ENCODE data around the gene RPL4.

The RPL4 gene

DNA sequence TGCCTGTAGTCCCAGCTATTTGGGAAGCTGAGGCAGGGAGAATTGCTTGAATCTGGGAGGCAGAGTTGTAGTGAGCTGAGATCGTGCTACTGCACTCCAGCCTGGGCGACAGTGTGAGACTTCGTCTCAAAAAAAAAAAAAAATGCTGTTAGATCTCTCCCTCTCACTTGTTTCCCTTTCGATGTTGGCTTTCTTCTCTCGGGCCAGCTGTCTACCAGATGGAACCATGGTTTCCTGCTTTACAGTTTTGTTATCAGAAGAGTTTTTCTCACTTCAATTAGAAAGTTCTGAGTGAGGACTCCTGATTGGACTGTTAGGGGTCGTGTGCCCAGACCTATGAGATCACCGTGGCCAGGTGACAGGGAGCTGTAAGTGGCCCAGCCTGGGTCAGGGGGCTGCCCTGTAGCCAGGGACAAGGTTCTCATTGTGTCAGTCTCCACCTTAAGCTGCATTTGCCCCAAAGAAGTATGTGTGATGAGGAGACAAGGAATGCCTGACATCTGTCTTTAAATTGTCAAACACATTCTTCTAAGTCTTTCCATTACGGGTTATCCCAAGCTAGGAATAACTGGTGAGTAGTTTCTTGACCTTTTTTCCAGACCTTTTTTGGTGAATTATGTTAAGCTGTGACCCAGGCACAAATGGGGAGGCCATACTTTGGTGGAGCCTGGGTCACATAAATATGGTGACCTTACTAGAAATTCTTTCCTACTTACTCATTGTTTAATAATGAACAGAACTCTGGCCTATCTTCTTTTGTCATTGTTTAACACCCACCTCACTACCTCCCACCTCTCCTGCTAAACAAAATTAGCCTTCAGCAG is 32.3 kb downstream of the RPL4 start:
- TF ChIP-seq FOXP2 (optimal IDR thresholded peaks at IDR 0.05; ENCODE audit: borderline replicate concordance, extremely low read depth, extremely low read length, insufficient read depth) = no peak
- TF ChIP-seq POLR2AphosphoS5 (IDR thresholded peaks at IDR 0.05; ENCODE audit: low read depth, low read length) = no peak
- TF ChIP-seq, protein P1, sequence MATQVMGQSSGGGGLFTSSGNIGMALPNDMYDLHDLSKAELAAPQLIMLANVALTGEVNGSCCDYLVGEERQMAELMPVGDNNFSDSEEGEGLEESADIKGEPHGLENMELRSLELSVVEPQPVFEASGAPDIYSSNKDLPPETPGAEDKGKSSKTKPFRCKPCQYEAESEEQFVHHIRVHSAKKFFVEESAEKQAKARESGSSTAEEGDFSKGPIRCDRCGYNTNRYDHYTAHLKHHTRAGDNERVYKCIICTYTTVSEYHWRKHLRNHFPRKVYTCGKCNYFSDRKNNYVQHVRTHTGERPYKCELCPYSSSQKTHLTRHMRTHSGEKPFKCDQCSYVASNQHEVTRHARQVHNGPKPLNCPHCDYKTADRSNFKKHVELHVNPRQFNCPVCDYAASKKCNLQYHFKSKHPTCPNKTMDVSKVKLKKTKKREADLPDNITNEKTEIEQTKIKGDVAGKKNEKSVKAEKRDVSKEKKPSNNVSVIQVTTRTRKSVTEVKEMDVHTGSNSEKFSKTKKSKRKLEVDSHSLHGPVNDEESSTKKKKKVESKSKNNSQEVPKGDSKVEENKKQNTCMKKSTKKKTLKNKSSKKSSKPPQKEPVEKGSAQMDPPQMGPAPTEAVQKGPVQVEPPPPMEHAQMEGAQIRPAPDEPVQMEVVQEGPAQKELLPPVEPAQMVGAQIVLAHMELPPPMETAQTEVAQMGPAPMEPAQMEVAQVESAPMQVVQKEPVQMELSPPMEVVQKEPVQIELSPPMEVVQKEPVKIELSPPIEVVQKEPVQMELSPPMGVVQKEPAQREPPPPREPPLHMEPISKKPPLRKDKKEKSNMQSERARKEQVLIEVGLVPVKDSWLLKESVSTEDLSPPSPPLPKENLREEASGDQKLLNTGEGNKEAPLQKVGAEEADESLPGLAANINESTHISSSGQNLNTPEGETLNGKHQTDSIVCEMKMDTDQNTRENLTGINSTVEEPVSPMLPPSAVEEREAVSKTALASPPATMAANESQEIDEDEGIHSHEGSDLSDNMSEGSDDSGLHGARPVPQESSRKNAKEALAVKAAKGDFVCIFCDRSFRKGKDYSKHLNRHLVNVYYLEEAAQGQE (IDR thresholded peaks at IDR 0.05; ENCODE audit: insufficient read depth in 1 of 2, low read depth in 2 of 2, low read length in 2 of 2) = no peak
- no peak for TF ChIP-seq SIN3A (IDR thresholded peaks at IDR 0.05; ENCODE audit: borderline replicate concordance, insufficient read depth, low read length)
- TF ChIP-seq TAF1 (IDR thresholded peaks at IDR 0.05; ENCODE audit: borderline replicate concordance, insufficient read depth, low read length) = no peak

DNA sequence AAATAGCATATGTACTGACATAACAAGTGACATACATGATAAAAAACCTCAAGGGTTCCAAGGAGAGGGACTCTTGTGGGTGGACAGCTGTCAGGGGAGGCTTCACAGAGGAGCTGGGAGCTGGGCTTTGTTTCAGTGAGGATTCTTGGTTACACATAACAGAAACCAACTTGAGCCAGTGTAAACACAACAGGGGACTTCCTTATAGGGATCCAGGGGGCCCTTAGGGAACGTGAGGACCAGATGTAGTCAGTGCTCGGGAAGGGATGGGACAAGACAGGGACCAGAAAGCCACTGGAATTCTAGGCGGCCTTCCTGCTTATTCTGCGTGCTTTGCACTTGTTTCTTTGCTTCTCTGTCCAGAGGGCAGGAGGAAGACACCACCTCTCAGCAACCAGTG is 42.0 kb downstream of the RPL4 start:
- TF ChIP-seq TAF1 (IDR thresholded peaks at IDR 0.05; ENCODE audit: borderline replicate concordance, insufficient read depth, low read length) (no peak), FOXP2 (optimal IDR thresholded peaks at IDR 0.05; ENCODE audit: borderline replicate concordance, extremely low read depth, extremely low read length, insufficient read depth) (no peak), SIN3A (IDR thresholded peaks at IDR 0.05; ENCODE audit: borderline replicate concordance, insufficient read depth, low read length) (no peak), POLR2AphosphoS5 (IDR thresholded peaks at IDR 0.05; ENCODE audit: low read depth, low read length) (no peak)
- TF ChIP-seq, protein P1 (IDR thresholded peaks at IDR 0.05; ENCODE audit: insufficient read depth in 1 of 2, low read depth in 2 of 2, low read length in 2 of 2) = no peak

DNA sequence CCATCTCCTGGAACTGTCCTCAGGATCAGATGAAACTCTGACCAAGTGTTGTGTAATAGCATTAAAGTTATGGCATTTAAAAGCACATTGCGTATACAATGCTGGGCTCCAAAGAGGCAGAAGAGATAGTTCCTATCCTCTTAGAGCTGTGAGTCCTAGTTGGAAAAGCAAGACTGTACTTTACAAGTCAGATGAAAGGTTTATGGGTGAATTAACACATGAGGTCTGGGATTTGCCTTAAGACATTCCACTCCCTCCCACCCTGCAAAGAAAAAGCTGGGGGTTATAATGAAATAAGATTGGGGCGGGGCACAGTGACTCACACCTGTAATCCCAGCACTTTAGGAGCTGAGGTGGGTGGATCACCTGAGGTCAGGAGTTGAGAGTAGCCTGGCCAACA is 42.7 kb downstream of the RPL4 start:
- TF ChIP-seq FOXP2 (optimal IDR thresholded peaks at IDR 0.05; ENCODE audit: borderline replicate concordance, extremely low read depth, extremely low read length, insufficient read depth) (no peak), POLR2AphosphoS5 (IDR thresholded peaks at IDR 0.05; ENCODE audit: low read depth, low read length) (no peak), SIN3A (IDR thresholded peaks at IDR 0.05; ENCODE audit: borderline replicate concordance, insufficient read depth, low read length) (no peak), TAF1 (IDR thresholded peaks at IDR 0.05; ENCODE audit: borderline replicate concordance, insufficient read depth, low read length) (no peak)
- TF ChIP-seq, protein P1 (IDR thresholded peaks at IDR 0.05; ENCODE audit: insufficient read depth in 1 of 2, low read depth in 2 of 2, low read length in 2 of 2) = no peak

DNA sequence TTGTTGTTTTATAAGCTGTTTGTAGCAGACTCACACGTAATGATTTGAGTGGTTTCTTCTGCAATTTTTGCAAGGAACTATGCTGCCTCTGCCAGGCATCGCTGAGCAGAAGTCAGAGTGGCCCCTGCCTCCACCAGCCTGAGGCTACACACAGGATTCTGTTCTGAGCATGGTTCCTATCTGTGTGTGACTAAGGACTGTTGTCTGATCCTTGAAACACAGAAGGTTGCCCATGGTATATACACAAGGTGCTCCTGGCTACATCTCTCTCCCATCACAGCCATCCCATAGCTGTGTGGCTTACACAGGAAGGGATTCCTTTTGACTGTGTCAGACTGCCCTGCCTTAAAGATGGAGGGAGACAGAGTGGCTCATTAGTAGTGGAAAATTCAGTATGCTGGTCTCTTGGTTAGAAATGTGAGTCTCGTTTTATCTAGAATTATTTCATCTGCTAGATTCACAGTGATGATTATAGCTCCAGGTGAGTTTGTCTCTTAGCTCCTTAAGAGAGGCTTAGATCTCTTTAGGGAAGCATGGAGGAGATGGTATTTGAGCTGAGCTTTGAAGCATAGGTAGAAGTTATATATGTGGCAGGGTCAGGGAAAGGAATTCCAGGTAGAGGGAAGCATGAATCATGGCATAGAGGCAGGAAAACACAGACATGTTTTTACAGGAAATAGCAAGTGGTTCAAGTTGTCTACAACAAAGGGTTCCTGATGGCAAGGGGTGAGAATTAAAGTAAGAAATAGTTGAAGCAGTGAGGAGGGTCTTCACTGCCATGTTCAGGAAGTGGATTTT is 44.6 kb downstream of the RPL4 start:
- TF ChIP-seq, protein P1 (IDR thresholded peaks at IDR 0.05; ENCODE audit: insufficient read depth in 1 of 2, low read depth in 2 of 2, low read length in 2 of 2) = no peak
- TF ChIP-seq SIN3A (IDR thresholded peaks at IDR 0.05; ENCODE audit: borderline replicate concordance, insufficient read depth, low read length) (no peak), FOXP2 (optimal IDR thresholded peaks at IDR 0.05; ENCODE audit: borderline replicate concordance, extremely low read depth, extremely low read length, insufficient read depth) (no peak), POLR2AphosphoS5 (IDR thresholded peaks at IDR 0.05; ENCODE audit: low read depth, low read length) (no peak), TAF1 (IDR thresholded peaks at IDR 0.05; ENCODE audit: borderline replicate concordance, insufficient read depth, low read length) (no peak)
